ENCODE measurements around the gene BTBD18. TPM values are rescaled to one million over a fixed set of nuclear protein-coding genes. Genes with fewer than 3 reads are reported as not detected.
A peak's percentile ranks its signal among the peaks of the same experiment; 100 is the strongest.

The BTBD18 gene
- total and polyA plus RNA-seq, 2 of the 13 experiments (the other 11 are each of a cell fraction or from before 2014, with no cell fraction given), result not detected

- TF ChIP-seq ZBTB25 (CRISPR knock-in tag; IDR thresholded peaks at IDR 0.05) (peak; percentile 20; the same call in 1 of the 2 replicates), ZNF44 (CRISPR knock-in tag; IDR thresholded peaks at IDR 0.05) (peak; percentile 85), FOXO4 (CRISPR knock-in tag; conservative IDR thresholded peaks at IDR 0.05) (no peak), SIN3B (IDR thresholded peaks at IDR 0.05; ENCODE audit: low read length) (peak; percentile 90), MIER3 (CRISPR knock-in tag; IDR thresholded peaks at IDR 0.05; ENCODE audit: borderline replicate concordance) (no peak), ZNF143 (CRISPR knock-in tag; IDR thresholded peaks at IDR 0.05) (peak; percentile 32; the same call in 1 of the 2 replicates), SCMH1 (CRISPR knock-in tag; IDR thresholded peaks at IDR 0.05; ENCODE audit: borderline replicate concordance) (no peak), ZSCAN30 (CRISPR knock-in tag; IDR thresholded peaks at IDR 0.05) (no peak), RFX5 (IDR thresholded peaks at IDR 0.05; ENCODE audit: low read depth, low read length) (no peak; the same call in 1 of the 2 replicates), ZNF276 (CRISPR knock-in tag; IDR thresholded peaks at IDR 0.05; ENCODE audit: low read depth) (no peak), ZNF350 (CRISPR knock-in tag; IDR thresholded peaks at IDR 0.05; ENCODE audit: borderline replicate concordance, low read depth) (peak; percentile 70), ZNF12 (CRISPR knock-in tag; IDR thresholded peaks at IDR 0.05) (no peak), CREBL2 (CRISPR knock-in tag; IDR thresholded peaks at IDR 0.05; ENCODE audit: borderline replicate concordance) (0 out of 2 replicates have a peak, but pooled peaks have one; percentile 43), ZNF691 (CRISPR knock-in tag; IDR thresholded peaks at IDR 0.05; ENCODE audit: borderline replicate concordance, low read depth) (peak; percentile 85; the same call in 1 of the 2 replicates), NFAT5 (CRISPR knock-in tag; IDR thresholded peaks at IDR 0.05) (0 out of 2 replicates have a peak, but pooled peaks have one; percentile 32), HDAC6 (IDR thresholded peaks at IDR 0.05; ENCODE audit: low read depth, low read length) (no peak), ISX (CRISPR knock-in tag; conservative IDR thresholded peaks at IDR 0.05) (no peak), RAD51 (IDR thresholded peaks at IDR 0.05; ENCODE audit: borderline replicate concordance) (no peak)
Measured at GRCh38 chr11:57712256-57713150, 39.1 kb downstream of the BTBD18 start, which contains the start of gene TMX2 (continued).

All from HepG2 (cell line).